Hepatocyte (in vitro differentiated cells): Measurements from ENCODE around the gene C8A.

ENCODE experiments used
- CTCF ChIP-seq: fragments of 200-600 bp; sonication (generic); IDR thresholded peaks from 2 replicates; pipeline ENCODE4 v1.5.1; 2016; ENCODE audit warnings: antibody characterized with exemption, mild to moderate bottlenecking; ENCODE audit not compliant: poor library complexity
- EZH2 ChIP-seq: fragments of 200-600 bp; sonication (generic); IDR thresholded peaks from 2 replicates; pipeline ENCODE4 v1.6.1; 2016; ENCODE audit warnings: antibody characterized with exemption, mild to moderate bottlenecking, borderline replicate concordance

- TF ChIP-seq CTCF (no peak), EZH2 (no peak)
Observed at GRCh38 chr1:56872597-56872996, 18.0 kb downstream of the C8A start.
